ENCODE results near the gene CCDC60. TPM values are rescaled to one million over a fixed set of nuclear protein-coding genes. Genes with fewer than 3 reads are reported as not detected.

CCDC60 gene
- total and polyA plus RNA-seq, 8 donors: not detected

DNA sequence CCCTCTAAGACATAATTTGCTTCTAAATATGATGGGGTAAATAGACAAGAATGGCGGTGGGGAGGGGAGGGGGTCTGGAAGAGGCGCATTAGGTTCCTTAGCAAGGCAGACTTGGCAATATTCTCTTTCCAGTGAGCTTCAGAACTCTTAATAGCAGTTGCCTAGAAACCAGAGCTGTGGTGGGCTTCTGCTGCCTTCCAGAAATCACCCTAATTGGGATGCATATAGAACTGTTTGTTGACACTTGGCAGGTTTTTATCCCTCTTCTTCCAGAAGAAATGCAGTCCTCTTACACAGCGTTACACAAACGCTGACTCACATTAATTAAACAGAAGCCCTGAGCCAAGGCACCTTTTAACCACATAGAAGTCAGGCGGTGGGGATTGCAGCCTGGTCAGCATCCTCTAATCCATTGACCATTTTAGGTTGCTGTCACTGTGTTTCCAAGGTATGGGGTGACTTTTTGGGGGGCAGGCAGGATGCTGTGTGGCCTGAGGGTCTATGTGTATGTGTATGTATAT, 114.1 kb downstream of the CCDC60 start:
- Histone ChIP-seq H3K36me3 (no peaks in the 10 kb centered on the region), H3K27me3 (peaks cover 0 to 3% (median 0%) of the 10 kb centered on the region in 4 donors), H3K4me1 (no peaks in the 10 kb centered on the region), H3K9me3 (no peaks in the 10 kb centered on the region), H3K27ac (no peak overlapping the region), H3K4me3 (no peak overlapping the region)
- ATAC-seq (no peak), FAIRE-seq (no peak), DNase-seq (no peak)
- 30 to 37% methylated on average over 5 of the region's 5 CpGs for WGBS, 2 donors
- intact Hi-C loops (cut with DNase I): no loop called here
- TF ChIP-seq, protein P1, sequence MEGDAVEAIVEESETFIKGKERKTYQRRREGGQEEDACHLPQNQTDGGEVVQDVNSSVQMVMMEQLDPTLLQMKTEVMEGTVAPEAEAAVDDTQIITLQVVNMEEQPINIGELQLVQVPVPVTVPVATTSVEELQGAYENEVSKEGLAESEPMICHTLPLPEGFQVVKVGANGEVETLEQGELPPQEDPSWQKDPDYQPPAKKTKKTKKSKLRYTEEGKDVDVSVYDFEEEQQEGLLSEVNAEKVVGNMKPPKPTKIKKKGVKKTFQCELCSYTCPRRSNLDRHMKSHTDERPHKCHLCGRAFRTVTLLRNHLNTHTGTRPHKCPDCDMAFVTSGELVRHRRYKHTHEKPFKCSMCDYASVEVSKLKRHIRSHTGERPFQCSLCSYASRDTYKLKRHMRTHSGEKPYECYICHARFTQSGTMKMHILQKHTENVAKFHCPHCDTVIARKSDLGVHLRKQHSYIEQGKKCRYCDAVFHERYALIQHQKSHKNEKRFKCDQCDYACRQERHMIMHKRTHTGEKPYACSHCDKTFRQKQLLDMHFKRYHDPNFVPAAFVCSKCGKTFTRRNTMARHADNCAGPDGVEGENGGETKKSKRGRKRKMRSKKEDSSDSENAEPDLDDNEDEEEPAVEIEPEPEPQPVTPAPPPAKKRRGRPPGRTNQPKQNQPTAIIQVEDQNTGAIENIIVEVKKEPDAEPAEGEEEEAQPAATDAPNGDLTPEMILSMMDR (IDR thresholded peaks at IDR 0.05): no peak

DNA sequence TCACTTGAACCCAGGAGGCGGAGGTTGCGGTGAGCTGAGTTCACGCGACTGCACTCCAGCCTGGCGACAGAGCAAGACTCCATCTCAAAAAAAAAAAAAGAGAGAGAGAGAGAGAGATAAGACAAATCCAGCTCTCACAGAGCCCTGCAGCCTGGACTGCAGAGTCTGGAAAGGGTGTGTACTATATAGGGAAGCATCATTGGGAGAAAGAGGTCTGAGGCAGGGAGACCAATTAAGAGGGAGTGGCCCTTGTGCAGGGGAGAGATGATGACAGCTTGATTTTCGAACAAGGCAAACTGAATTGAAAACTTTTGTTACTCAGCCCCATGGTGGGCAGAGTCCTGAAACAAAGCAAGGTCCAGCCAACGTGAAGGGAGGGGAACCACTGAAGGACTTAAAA, 116.2 kb downstream of the CCDC60 start:
- Histone ChIP-seq H3K27me3 (no peaks in the 10 kb centered on the region), H3K4me3 (no peak overlapping the region), H3K4me1 (no peaks in the 10 kb centered on the region), H3K36me3 (no peaks in the 10 kb centered on the region), H3K27ac (no peak overlapping the region), H3K9me3 (no peaks in the 10 kb centered on the region)
- 69 to 73% methylated on average over 7 of the region's 7 CpGs for WGBS, 2 donors
- DNase-seq (no peak), ATAC-seq (no peak), FAIRE-seq (no peak)
- TF ChIP-seq, protein P1 (IDR thresholded peaks at IDR 0.05): no peak
- intact Hi-C loops (cut with DNase I): no loop called here

DNA sequence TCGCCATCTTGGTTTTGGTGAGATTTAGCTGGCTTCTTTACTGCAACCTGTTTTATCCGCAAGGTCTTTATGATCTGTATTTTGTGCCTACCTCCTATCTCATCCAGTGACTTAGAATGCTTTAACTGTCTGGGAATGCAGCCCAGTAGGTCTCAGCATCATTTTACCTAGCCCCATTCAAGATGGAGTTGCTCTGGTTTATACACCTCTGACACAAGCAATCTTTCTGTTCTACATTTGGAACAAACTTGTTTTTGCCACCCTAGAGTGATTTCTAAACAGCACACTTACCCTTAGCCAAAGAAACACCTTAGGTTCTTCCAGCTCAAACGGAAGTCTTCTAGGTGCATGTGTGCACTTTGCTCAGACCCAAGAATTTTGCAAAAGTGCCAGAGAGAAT, 122.3 kb downstream of the CCDC60 start:
- FAIRE-seq: no peak
- Histone ChIP-seq H3K4me3 (no peak overlapping the region), H3K4me1 (no peaks in the 10 kb centered on the region), H3K9me3 (no peaks in the 10 kb centered on the region), H3K27me3 (no peaks in the 10 kb centered on the region), H3K27ac (no peak overlapping the region), H3K36me3 (no peaks in the 10 kb centered on the region)
- TF ChIP-seq, protein P1 (IDR thresholded peaks at IDR 0.05): no peak
- intact Hi-C loops (cut with DNase I): no loop called here
- no peak for DNase-seq
- no peak for ATAC-seq
- WGBS, 2 donors: 74 to 75% methylated on average over 3 of the region's 3 CpGs

DNA sequence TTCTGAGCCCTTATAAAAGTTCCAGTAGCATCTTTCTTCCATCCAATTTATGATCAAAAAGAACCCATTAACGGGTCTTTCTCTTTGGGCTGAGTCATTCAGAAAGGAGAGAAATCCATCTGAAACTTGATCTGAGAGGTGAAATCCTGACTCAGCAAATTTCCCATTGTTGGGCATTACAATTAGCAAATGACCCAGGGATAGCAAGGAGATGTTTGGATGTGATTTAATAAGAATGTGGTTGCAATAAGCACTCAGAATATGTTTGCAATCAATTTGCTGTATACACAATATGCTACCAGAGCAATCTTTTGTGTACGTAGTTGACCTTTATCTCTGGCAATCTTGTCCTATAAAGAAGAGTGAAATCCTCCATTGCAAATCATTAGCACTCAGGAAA, 122.7 kb downstream of the CCDC60 start:
- no peak overlapping the region for H3K27ac ChIP-seq
- no peak for FAIRE-seq
- no peak for DNase-seq
- no peak for ATAC-seq
- TF ChIP-seq, protein P1 (IDR thresholded peaks at IDR 0.05): no peak
- no peaks in the 10 kb centered on the region for H3K36me3 ChIP-seq
- 33 to 49% methylated on average over 2 of the region's 2 CpGs for WGBS, 2 donors
- no peaks in the 10 kb centered on the region for H3K4me1 ChIP-seq
- H3K4me3 ChIP-seq: no peak overlapping the region
- H3K27me3 ChIP-seq: no peaks in the 10 kb centered on the region
- intact Hi-C loops (cut with DNase I): no loop called here
- H3K9me3 ChIP-seq: no peaks in the 10 kb centered on the region

DNA sequence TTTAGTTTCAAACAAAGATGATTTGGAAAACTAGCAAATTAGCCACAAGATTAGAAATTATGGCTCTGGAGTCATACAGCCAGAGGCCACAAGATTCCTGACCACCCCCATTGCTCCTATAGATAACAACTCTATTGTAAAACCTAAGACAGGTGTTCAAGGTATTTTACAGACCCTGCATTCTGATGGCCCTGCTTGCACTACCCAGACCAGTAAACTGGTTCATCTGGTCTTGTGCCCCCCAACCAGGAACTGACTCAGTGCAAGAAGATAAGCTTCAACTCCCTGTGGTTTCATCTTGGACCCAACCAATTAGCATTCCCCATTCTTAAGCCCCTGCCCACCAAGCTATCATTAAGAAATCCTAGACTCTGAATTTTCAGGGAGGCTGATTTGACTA, 125.0 kb downstream of the CCDC60 start:
- TF ChIP-seq, protein P1 (IDR thresholded peaks at IDR 0.05): no peak
- Histone ChIP-seq H3K9me3 (no peaks in the 10 kb centered on the region), H3K36me3 (no peaks in the 10 kb centered on the region), H3K27ac (no peak overlapping the region), H3K4me1 (no peaks in the 10 kb centered on the region), H3K4me3 (no peak overlapping the region), H3K27me3 (no peaks in the 10 kb centered on the region)
- intact Hi-C loops (cut with DNase I): no loop called here
- DNase-seq (no peak), ATAC-seq (no peak), FAIRE-seq (no peak)
